Adipocyte (in vitro differentiated cells): ENCODE data around the gene RXRG.
A peak's percentile ranks its signal among the peaks of the same experiment; 100 is the strongest.

Source experiments
- DNase-seq: peaks from one replicate; pipeline ENCODE4 v3.0.0-alpha.2; 2015; ENCODE audit warnings: low read depth
- H3K27me3 ChIP-seq: replicated peaks from 2 replicates; pipeline ENCODE4 v1.7.0; 2013; ENCODE audit warnings: mild to moderate bottlenecking, low read length, moderate library complexity; ENCODE audit not compliant: control insufficient read depth, insufficient read depth
- H3K36me3 ChIP-seq: 2 replicates; pipeline ENCODE4 v1.7.0; 2013; ENCODE audit warnings: low read length, mild to moderate bottlenecking, moderate library complexity; ENCODE audit not compliant: control insufficient read depth, insufficient read depth, severe bottlenecking
- H3K4me1 ChIP-seq: 2 replicates; pipeline ENCODE4 v1.7.0; 2013; ENCODE audit warnings: mild to moderate bottlenecking, low read length, moderate library complexity; ENCODE audit not compliant: control insufficient read depth, insufficient read depth
- H3K4me3 ChIP-seq: 2 replicates; pipeline ENCODE4 v1.7.0; 2013; ENCODE audit warnings: mild to moderate bottlenecking, low read length, moderate library complexity
- H3K9ac ChIP-seq: 2 replicates; pipeline ENCODE4 v1.7.0; 2013; ENCODE audit warnings: mild to moderate bottlenecking, low read length, moderate library complexity
- H3K9me3 ChIP-seq: 2 replicates; pipeline ENCODE4 v1.7.0; 2013; ENCODE audit warnings: mild to moderate bottlenecking, low read length, moderate library complexity; ENCODE audit not compliant: control insufficient read depth

Gene RXRG

DNA sequence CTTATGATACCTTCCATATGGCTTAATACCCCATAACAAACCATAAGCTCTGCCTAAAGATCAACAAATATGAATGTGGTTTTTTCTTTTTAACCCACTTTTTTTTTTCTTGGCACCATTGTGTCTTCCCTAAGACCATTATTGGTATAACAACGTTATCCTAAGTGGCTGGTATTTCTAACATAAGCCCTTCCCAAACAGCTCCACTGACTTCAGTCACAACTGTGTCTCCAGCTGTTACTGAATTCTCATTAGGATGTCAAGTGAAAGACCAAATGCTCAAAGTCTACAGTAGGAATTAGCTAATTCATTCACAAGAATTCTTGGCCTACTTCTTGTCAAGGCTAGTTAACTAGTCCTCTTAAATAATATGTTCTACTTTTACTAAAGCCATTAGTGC, 4.2 kb upstream of the RXRG start:
- H3K4me1 ChIP-seq = peaks cover 8% of the 10 kb centered on the region
- no peak for DNase-seq
- H3K9me3 ChIP-seq = no peaks in the 10 kb centered on the region
- no peak overlapping the region for H3K9ac ChIP-seq
- no peaks in the 10 kb centered on the region for H3K36me3 ChIP-seq
- H3K4me3 ChIP-seq = no peak overlapping the region
- H3K27me3 ChIP-seq = peaks cover 51% of the 10 kb centered on the region

DNA sequence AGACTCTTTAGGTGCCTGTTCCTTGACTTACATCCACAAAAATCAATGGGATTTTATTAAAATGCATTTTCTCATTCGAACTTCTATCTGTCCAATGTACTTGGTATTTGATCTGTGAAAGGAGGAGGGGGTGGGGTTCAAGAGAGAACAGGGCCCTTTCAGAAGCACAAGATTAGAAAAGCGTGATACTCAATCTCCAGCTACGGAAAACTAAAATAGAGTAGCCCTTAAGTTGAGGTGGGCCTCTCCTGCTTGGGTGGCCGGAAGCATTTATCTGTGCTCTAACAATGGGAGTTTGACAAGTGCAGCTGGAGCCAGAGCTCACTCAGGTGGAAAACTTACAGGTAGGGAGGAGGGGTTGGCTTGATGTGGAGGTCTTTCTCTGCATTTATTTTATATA, 462 bp upstream of the RXRG start:
- H3K4me3 ChIP-seq = peak overlapping the region; percentile 72
- H3K36me3 ChIP-seq = no peaks in the 10 kb centered on the region
- H3K27me3 ChIP-seq = peaks cover 70% of the 10 kb centered on the region
- no peak overlapping the region for H3K9ac ChIP-seq
- no peak for DNase-seq
- H3K9me3 ChIP-seq = no peaks in the 10 kb centered on the region
- H3K4me1 ChIP-seq = peaks cover 9% of the 10 kb centered on the region

DNA sequence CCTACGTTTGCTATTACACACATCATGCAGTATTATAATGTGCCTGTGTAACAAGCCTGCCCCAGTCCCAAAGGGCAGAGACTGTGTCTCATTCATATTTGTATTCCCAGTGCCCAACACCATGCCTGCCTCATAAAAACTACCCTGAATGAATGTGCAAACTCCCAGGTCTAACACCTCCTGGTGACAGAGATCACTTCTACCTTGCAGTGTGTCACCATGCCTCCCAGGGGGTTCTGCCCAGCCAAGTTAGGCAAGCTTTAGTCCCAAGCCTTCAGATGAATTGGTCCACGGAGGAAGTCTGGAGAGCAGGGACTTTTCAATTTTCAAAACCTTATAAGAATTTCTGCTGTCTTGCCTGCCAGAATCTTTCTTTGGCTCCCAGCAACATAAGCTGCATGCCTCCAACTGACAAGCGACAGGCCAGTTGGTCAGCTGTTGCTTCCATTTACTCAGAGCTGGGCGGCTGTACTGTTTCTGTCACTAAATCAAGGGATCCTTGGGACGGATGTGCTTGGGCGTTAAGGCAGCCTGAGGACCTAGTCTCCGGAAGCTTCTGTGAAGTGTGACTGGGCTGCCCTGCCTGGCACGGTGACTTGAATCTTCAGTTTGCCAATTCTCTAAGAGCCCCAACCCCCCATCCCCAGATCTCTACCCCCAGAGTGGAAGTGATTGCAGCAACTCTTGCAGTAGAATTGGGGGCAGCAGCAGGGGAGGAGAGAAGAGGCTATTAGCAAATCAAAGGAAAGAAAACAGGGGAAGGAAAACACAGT, 1.2 kb downstream of the RXRG start:
- H3K9ac ChIP-seq = no peak overlapping the region
- H3K4me3 ChIP-seq = peak overlapping the region; percentile 72
- peaks cover 62% of the 10 kb centered on the region for H3K27me3 ChIP-seq
- H3K9me3 ChIP-seq = no peaks in the 10 kb centered on the region
- peaks cover 9% of the 10 kb centered on the region for H3K4me1 ChIP-seq
- no peak for DNase-seq
- H3K36me3 ChIP-seq = no peaks in the 10 kb centered on the region

DNA sequence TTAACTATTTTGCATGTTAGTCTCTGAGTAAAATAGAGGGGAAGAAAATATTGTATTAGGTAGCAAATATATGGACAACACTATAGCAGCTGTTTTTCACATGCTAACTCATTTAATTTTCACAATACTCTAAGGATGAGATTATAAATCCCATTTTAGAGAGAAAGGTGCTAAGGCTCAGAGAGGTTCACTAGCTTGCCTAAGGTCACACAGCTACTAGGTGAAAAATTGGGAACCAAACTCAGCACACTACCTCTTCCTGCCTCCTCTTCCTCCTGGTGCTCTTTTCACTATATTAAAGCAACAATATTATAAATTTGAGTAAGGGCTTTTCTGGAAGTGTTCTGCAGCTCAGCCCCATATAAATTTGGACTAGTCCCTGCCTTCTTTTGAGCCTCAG, 2.3 kb downstream of the RXRG start:
- no peaks in the 10 kb centered on the region for H3K36me3 ChIP-seq
- H3K4me3 ChIP-seq = no peak overlapping the region
- H3K27me3 ChIP-seq = peaks cover 59% of the 10 kb centered on the region
- H3K9ac ChIP-seq = no peak overlapping the region
- no peak for DNase-seq
- H3K9me3 ChIP-seq = no peaks in the 10 kb centered on the region
- H3K4me1 ChIP-seq = peaks cover 9% of the 10 kb centered on the region

GRCh38 chr1:165442053-165442452, 2.9 kb downstream of the RXRG start:
- no peaks in the 10 kb centered on the region for H3K9me3 ChIP-seq
- no peak for DNase-seq
- H3K36me3 ChIP-seq = no peaks in the 10 kb centered on the region
- peaks cover 9% of the 10 kb centered on the region for H3K4me1 ChIP-seq
- no peak overlapping the region for H3K4me3 ChIP-seq
- H3K27me3 ChIP-seq = peaks cover 53% of the 10 kb centered on the region
- no peak overlapping the region for H3K9ac ChIP-seq

- Histone ChIP-seq H3K9ac (no peak overlapping the region), H3K27me3 (peaks cover 53% of the 10 kb centered on the region), H3K9me3 (no peaks in the 10 kb centered on the region), H3K36me3 (no peaks in the 10 kb centered on the region), H3K4me1 (peaks cover 9% of the 10 kb centered on the region), H3K4me3 (no peak overlapping the region)
- DNase-seq = no peak
Measured at GRCh38 chr1:165441166-165441880, 3.6 kb downstream of the RXRG start.

DNA sequence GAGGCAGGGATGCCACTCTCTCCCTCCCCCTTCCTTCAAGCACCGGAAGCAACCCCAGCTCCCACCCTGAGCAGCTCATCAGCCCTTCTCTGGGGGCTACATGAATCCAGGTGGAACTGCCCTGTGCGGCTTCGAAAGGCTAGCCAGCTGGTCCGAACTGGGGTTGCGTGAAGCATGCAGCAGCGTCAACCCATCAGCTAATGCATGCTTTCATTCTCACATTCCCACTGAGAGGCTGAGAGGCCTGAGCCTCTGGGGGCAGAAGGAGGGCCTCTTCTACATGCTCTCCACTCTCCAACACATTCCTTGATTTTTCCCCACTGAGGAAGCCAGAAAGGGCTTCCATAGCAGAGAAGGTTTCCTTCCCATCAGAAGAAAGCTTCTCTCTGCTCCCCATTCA, 5.6 kb downstream of the RXRG start:
- peaks cover 4% of the 10 kb centered on the region for H3K4me1 ChIP-seq
- H3K4me3 ChIP-seq = no peak overlapping the region

DNA sequence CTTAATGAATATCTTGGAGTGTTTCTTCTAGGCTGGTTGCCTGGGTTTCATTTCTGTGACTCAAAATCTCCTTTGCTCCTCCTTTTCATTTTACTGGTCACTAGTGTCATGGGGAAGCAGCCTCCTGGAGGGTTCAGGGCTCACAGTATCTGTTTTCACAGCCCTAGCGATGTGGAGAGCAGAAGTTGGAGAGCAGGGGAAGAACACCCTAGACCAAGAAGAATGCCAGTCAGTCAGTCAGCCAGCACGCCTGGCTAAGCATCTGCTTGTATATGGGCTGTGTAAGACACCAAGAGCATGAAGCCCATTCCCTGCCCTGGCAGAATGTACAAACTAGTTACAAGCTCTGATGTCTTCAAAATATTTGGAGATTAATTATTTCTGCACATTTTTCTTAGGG, 7.9 kb downstream of the RXRG start:
- no peak overlapping the region for H3K4me3 ChIP-seq
- peaks cover 27% of the 10 kb centered on the region for H3K27me3 ChIP-seq
- H3K9me3 ChIP-seq = no peaks in the 10 kb centered on the region
- H3K9ac ChIP-seq = no peak overlapping the region
- no peaks in the 10 kb centered on the region for H3K36me3 ChIP-seq
- DNase-seq = no peak
- H3K4me1 ChIP-seq = no peaks in the 10 kb centered on the region

More for the DNA sequence above, 5.6 kb downstream of the RXRG start:
- Histone ChIP-seq H3K9me3 (no peaks in the 10 kb centered on the region), H3K9ac (no peak overlapping the region), H3K27me3 (peaks cover 38% of the 10 kb centered on the region), H3K36me3 (no peaks in the 10 kb centered on the region)
- DNase-seq = no peak

GRCh38 chr1:165435801-165436200, 9.1 kb downstream of the RXRG start:
- Histone ChIP-seq H3K4me3 (no peak overlapping the region), H3K36me3 (no peaks in the 10 kb centered on the region), H3K27me3 (peaks cover 16% of the 10 kb centered on the region), H3K9ac (no peak overlapping the region), H3K9me3 (no peaks in the 10 kb centered on the region), H3K4me1 (no peaks in the 10 kb centered on the region)
- no peak for DNase-seq

DNA sequence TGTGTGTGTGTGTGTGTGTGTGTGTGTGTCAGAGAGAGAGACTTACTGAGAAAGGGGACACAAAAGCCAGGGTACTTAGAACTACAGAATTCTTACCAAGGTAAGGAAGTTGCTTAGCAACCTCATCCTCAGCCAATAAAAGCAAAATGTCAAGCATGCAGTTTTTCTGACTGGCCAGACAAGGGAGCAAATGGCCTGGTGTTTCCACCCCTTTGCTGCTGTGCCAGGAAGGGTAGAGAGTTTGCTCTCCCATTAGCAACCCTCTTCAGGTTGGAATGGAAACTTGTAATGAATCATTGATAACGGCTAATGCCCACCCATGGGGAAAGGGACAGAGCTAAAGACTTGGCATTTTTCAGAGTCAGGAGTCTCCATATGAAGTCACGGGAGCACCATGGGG, 10.6 kb downstream of the RXRG start:
- Histone ChIP-seq H3K9me3 (no peaks in the 10 kb centered on the region), H3K9ac (no peak overlapping the region), H3K4me1 (no peaks in the 10 kb centered on the region), H3K27me3 (peaks cover 23% of the 10 kb centered on the region), H3K36me3 (no peaks in the 10 kb centered on the region), H3K4me3 (no peak overlapping the region)
- DNase-seq = no peak

DNA sequence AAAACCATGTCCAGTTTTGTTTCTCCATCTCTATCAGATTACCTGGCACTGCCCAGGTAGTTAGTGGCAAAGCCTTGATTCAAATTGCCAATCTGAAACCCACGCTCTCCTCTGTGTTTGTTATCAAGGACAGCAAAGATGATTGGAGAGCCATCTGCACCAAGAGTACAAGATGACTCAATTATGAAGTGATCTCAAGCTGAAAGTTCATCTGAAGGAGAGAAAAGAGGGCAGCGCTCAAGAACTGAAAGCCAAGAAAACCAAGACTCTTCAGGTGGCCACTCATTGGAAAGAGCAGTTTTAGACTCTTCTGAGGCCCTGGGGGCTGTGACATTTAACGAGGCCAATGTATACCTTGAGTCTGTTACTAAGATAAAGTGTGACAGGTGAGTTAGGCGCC, 13.8 kb downstream of the RXRG start:
- no peak overlapping the region for H3K4me3 ChIP-seq
- no peaks in the 10 kb centered on the region for H3K9me3 ChIP-seq
- H3K4me1 ChIP-seq = no peaks in the 10 kb centered on the region
- DNase-seq = no peak
- no peak overlapping the region for H3K9ac ChIP-seq
- peaks cover 14% of the 10 kb centered on the region for H3K27me3 ChIP-seq
- H3K36me3 ChIP-seq = no peaks in the 10 kb centered on the region
